ENCODE results near the gene SDE2. TPM values are rescaled to one million over a fixed set of nuclear protein-coding genes. Genes with fewer than 3 reads are reported as not detected.
"Not testable (repeated sequence)": the region's sequence is repeated elsewhere in the genome, so short reads cannot be mapped to it uniquely, and the experiment has no call there.

SDE2 gene
- total RNA-seq, 1 donor from 2014 or later: 20.5 TPM

GRCh38 chr1:225944951-225945350 is 54.2 kb downstream of the SDE2 start:
- intact Hi-C loops (cut with micrococcal nuclease): no loop called here

DNA sequence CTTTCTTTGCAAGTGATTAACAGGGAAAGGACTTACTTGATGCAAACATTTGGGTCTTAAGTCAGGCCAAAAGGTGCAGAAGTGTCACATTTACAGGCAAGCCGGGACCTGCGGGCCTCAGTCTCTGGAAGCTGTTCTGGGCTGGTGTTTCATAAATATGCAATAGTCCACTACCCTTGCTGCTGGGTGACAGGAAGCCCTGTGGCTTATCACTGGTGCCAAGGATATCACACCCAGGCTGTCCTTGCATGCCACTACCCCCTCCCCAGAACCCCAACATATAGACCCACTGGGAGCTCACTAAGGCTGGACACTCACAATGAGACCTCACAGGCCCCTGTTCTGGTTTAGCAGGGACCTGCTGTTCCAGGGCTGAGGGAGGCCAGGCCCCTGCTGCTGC is 54.8 kb downstream of the SDE2 start:
- intact Hi-C loops (cut with micrococcal nuclease): no loop called here

DNA sequence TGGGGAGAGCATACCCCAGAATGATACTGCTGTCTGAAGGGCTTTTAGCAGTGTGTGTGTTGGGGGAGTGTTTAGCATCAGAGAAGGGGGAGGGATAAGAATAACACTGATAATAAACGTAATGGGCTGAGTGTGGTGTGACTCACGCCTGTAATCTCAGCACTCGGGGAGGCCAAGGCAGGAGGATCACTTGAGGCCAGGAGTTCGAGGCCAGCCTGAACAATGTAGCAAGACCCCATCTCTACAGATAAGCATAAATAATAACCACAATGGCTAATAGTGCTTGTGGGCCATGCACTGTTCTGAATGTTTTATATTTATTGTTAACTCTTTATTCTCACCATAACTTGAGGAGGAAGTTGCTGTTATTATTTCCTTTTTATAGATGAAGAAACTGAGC is 55.6 kb downstream of the SDE2 start:
- intact Hi-C loops (cut with micrococcal nuclease): no loop called here

- intact Hi-C loops (cut with micrococcal nuclease): no loop called here
These were observed 56.6 kb downstream of the SDE2 start for GRCh38 chr1:225942574-225942973.

GRCh38 chr1:225941942-225942222 is 57.3 kb downstream of the SDE2 start:
- intact Hi-C loops (cut with micrococcal nuclease): no loop called here

GRCh38 chr1:225941187-225941941 is 57.8 kb downstream of the SDE2 start, which contains the start of gene LEFTY2:
Gene LEFTY2, minus strand, starts transcription at chr1:225941220. Its CDS starts 80 bp downstream, at chr1:225941140.
- intact Hi-C loops (cut with micrococcal nuclease): no loop called here

DNA sequence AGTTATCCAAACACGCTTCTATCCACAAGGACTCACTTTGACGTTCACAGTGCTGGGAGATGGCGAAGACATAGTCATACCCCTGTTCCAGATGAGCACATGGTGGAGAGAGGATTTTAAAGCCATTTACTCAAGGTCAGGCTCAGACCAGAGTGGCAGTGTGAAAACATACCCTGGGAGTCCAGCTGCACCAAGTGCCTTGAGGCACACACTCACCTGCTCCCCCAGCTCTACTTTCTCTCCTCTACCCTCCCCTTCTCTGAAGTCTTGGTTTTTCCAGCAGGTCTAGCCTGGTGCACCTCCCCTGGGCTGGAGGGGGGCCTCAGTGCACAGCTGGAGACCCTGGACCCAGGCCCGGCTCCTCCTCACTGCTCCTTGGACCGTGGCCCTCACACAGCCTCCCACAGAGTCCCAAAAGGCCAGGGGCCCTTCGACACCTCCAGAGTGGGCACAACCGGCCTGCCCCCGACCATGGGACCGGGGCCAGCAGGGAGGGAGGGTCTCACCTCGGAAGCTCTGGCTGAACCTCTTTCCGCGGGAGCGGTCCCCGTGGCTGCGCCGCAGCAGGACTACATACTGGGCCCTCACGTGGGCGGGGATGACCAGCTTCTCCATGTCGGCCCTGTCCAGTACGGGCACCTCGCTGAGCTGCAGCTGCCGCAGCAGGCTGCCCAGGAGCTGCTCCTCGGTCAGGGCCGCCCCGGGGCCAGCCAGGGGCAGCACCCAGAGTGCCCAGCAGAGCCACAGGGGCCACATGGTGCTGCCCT is 58.6 kb downstream of the SDE2 start:
- intact Hi-C loops (cut with micrococcal nuclease): no loop called here

GRCh38 chr1:225939939-225940310 is 59.2 kb downstream of the SDE2 start:
- intact Hi-C loops (cut with micrococcal nuclease): not testable (repeated sequence)

DNA sequence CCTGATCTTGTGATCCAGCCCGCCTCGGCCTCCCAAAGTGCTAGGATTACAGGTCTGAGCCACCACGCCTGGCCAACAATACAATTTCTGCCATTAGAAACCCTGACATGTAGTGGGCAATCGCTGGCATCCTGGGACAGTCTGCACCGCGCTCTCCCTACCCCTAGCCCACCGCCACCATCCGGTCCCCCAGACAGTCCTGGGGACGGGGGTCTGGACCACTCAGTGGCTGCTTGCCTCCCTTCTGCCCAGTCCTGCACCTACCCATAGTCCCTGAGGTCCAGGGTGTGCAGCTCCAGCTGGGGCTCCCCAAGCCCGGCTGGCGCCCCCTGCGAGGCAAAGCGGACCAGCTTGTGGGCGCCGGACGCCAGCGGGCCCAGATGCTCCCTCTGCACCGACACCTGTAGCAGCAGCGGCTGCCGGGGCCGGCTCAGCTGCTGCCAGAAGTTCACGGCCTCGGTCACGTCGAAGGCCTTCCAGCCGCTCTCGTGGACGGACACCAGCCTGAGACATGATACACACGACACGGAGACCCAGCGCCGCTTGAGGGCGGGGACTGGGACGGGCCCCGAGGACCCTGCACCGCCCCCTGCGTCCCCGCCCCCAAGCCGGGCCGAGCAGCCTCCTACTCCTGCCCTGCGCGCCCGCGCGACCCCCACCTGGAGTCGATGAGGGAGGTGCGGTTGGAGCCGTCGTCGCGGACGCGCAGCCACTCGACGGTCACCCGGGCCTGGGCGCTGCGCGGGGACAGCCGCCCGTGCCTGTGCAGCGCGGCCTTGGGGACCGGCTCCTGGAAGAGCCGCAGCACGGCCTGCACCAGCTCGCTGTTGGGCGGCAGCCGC is 59.8 kb downstream of the SDE2 start:
- intact Hi-C loops (cut with micrococcal nuclease): not testable (repeated sequence)

DNA sequence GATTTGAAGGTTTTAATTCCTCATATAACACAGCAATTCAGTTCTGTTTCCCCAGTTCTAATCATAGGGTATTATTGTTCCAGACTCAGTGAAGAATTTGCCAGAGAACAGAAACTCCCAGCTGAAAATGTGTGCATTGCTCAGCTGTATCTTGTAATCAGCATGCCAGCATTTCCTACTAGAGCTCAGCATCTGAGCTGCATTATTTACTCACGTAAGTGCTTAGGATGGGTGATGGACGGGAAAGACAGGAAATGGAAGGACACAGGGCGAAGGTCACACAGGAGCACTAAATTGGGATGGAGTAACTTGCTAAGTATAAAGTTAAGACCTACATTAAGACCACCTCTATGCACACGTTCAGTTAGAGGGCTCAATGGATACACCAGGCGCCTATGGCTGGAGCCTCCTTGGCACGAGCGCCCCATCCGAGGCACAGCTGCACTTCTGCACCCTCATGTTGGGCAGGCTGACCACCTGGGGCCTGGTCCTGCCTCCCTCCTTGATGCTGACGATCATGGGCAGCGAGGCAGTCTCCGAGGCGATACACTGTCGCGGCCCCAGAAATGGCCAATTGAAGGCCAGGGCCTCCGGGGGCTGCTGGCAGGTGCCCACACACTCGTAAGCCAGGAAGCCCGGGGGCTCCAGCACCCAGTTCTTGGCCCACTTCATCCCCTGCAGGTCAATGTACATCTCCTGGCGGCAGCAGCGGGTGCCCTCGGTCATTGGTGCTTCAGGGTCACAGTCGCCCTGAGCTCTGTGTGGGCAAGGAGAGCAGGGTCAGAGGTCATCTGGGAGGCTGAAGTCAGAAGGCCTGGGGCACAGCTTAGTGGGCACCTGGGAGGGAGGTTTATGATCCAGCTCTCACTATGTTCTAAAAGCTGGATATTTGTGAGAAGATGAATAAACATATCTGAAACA is 61.8 kb downstream of the SDE2 start:
- intact Hi-C loops (cut with micrococcal nuclease): no loop called here

DNA sequence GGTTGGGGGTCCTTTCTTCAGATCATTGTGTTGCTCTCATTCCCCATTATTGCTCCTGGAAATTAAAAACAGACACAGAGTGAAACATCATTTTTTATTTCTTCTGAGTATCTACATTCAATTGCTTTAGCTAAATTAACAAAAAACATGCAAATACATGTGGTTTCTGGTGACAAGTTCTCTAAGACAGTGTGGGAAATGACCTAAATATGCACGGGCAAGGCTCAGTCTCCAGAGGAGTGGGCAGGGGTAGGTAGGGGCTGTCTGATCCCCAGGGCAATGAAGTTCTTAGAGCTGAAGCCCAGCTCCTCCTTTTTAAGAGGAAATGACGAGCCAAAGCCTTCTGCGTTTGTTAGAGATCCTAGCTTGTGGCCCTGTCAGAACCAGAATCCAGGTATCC is 62.6 kb downstream of the SDE2 start:
- intact Hi-C loops (cut with micrococcal nuclease): no loop called here

DNA sequence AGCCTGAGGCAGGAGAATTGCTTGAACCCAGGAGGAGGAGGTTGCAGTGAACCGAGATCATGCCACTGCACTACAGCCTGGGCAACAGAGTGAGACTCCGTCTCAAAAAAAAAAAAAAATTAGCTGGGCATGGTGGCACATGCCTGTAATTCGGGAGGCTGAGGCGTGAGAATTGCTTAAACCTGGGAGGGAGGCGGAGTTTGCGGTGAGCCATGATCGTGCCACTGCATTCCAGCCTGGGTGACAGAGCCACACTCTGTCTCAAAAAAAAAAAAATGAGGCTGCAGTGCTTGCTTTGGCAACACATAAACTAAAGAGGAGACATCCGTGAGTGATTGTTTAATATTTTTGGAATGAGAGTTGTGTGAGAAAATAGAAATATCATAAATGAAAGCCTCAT is 63.1 kb downstream of the SDE2 start:
- intact Hi-C loops (cut with micrococcal nuclease): not testable (repeated sequence)

GRCh38 chr1:225934711-225935110 is 64.4 kb downstream of the SDE2 start:
- intact Hi-C loops (cut with micrococcal nuclease): no loop called here

DNA sequence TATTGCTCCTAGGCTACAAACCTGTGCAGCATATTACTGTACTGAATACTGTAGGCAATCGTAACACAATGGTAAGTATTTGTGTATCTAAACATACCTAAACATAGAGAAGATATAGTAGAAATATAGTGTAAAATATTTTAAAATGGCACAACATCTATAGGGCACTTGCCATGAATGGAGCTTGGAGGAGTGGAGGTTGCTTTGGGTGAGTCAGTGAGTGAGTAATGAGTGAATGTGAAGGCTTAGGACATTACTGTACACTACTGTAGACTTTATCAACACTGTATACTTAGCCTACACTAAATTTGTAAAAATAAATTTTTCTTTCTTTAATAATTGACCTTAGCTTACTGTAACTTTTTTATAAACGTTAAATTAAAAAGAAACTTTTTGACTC is 66.1 kb downstream of the SDE2 start:
- intact Hi-C loops (cut with micrococcal nuclease): no loop called here

Other genes starting within 250 kb of the SDE2 start
- gene SRP9, start 221.5 kb downstream of the SDE2 start, total RNA-seq: 230 and 238 TPM in 2 replicates
- 1.5 and 2.2 TPM in 2 replicates for gene EPHX1, start 189.2 kb downstream of the SDE2 start, total RNA-seq
- gene TMEM63A, start 117.0 kb downstream of the SDE2 start, total RNA-seq: 96.5 and 97.9 TPM in 2 replicates
- not detected in 2 replicates for gene LEFTY1, start 110.2 kb downstream of the SDE2 start, total RNA-seq
- 97.0 and 97.3 TPM in 2 replicates for gene PYCR2, start 75.1 kb downstream of the SDE2 start, total RNA-seq
- not detected in 2 replicates for gene LEFTY2, start 58.1 kb downstream of the SDE2 start, total RNA-seq
- 549 and 558 TPM in 2 replicates for gene H3-3A, start 63.4 kb upstream of the SDE2 start, total RNA-seq
- gene ACBD3, start 187.4 kb upstream of the SDE2 start, total RNA-seq: 24.5 and 24.9 TPM in 2 replicates
- gene MIXL1, start 224.3 kb upstream of the SDE2 start, total RNA-seq: not detected in 2 replicates